DOHH2 (cell line): ENCODE measurements around the gene GPANK1.

Experiments
- H3F3A ChIP-seq: fragments of 200-600 bp; sonication (generic), shearing (Covaris generic); 2 replicates; pipeline ENCODE4 v1.6.0; 2016; ENCODE audit warnings: antibody characterized with exemption, mild to moderate bottlenecking; ENCODE audit not compliant: control insufficient read depth, insufficient read depth
- H3K27ac ChIP-seq: fragments of 200-600 bp; sonication (generic); 2 replicates; pipeline ENCODE4 v1.5.1; 2014; ENCODE audit warnings: low read depth, mild to moderate bottlenecking, low read length, moderate library complexity
- H3K27me3 ChIP-seq: fragments of 200-600 bp; sonication (generic); 2 replicates; pipeline ENCODE4 v1.6.1; 2014; ENCODE audit warnings: mild to moderate bottlenecking, low read length, mixed read lengths; ENCODE audit not compliant: control insufficient read depth
- H3K36me3 ChIP-seq: fragments of 200-600 bp; sonication (generic); 2 replicates; pipeline ENCODE4 v1.6.1; 2014; ENCODE audit warnings: mild to moderate bottlenecking, low read length, moderate library complexity, mixed read lengths; ENCODE audit not compliant: control insufficient read depth
- H3K4me1 ChIP-seq: fragments of 200-600 bp; sonication (generic); 2 replicates; pipeline ENCODE4 v1.6.1; 2014; ENCODE audit warnings: mild to moderate bottlenecking, low read length, mixed read lengths; ENCODE audit not compliant: control insufficient read depth
- H3K4me2 ChIP-seq: fragments of 200-600 bp; sonication (generic); 2 replicates; pipeline ENCODE4 v1.6.0; 2014; ENCODE audit warnings: mild to moderate bottlenecking, low read length, moderate library complexity
- H3K4me3 ChIP-seq: fragments of 200-600 bp; sonication (generic); 2 replicates; pipeline ENCODE4 v1.5.1; 2014; ENCODE audit warnings: mild to moderate bottlenecking, low read length, mixed read lengths
- H3K79me2 ChIP-seq: fragments of 200-600 bp; sonication (generic); 2 replicates; pipeline ENCODE4 v1.6.1; 2014; ENCODE audit warnings: mild to moderate bottlenecking, low read length, mixed read lengths; ENCODE audit not compliant: control insufficient read depth
- H3K9me2 ChIP-seq: fragments of 200-600 bp; sonication (generic); replicated peaks from 2 replicates; pipeline ENCODE4 v1.6.1; 2014; ENCODE audit warnings: mild to moderate bottlenecking, low read length, mixed read lengths; ENCODE audit not compliant: control insufficient read depth
- H3K9me3 ChIP-seq: fragments of 200-600 bp; sonication (generic); 2 replicates; pipeline ENCODE4 v1.6.1; 2014; ENCODE audit warnings: antibody characterized with exemption, low read length, mixed read lengths; ENCODE audit not compliant: control insufficient read depth, insufficient read depth
- H4K20me1 ChIP-seq: fragments of 200-600 bp; sonication (generic); 2 replicates; pipeline ENCODE4 v1.6.0; 2014; ENCODE audit warnings: low read depth, mild to moderate bottlenecking, antibody characterized with exemption, low read length, moderate library complexity; ENCODE audit not compliant: control insufficient read depth, insufficient read depth
- CTCF ChIP-seq: fragments of 200-600 bp; sonication (generic); IDR thresholded peaks from one replicate; pipeline ENCODE4 v1.5.1; 2014; ENCODE audit warnings: antibody characterized with exemption, mild to moderate bottlenecking, low read depth, low read length; ENCODE audit not compliant: poor library complexity, severe bottlenecking
- EZH2phosphoT487 ChIP-seq: fragments of 200-600 bp; sonication (generic); IDR thresholded peaks from 2 replicates; pipeline ENCODE4 v1.6.1; 2017; ENCODE audit warnings: borderline replicate concordance, mild to moderate bottlenecking, antibody characterized with exemption, low read length, moderate library complexity, mixed read lengths

GPANK1 gene

DNA sequence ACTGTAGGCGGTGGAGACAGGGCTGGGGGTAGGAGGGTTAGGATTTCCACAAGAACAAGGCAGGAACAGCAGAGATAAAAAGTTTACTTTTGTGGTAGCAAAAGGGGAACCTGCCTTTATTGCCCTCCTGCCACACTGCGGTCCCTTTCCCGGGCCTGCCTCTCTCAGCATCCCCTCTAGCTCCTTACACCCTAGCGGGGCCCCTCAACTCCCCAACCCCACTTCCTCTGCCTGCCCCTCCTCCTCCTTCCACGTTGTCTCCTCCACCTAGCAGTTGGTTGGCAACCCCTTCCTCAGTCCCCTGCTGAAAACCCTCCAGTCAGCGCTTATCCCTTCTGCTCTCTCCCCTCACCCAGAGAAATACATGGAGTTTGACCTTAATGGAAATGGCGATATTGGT is 49.0 kb downstream of the GPANK1 start:
- no peaks in the 10 kb centered on the region for H4K20me1 ChIP-seq
- H3K27me3 ChIP-seq = no peaks in the 10 kb centered on the region
- H3K4me3 ChIP-seq = peak overlapping the region; percentile 81
- no peak for TF ChIP-seq CTCF
- no peak for TF ChIP-seq EZH2phosphoT487
- H3K27ac ChIP-seq = peak overlapping the region; percentile 71
- H3K9me3 ChIP-seq = no peaks in the 10 kb centered on the region
- peaks cover 22% of the 10 kb centered on the region for H3F3A ChIP-seq
- no peaks in the 10 kb centered on the region for H3K9me2 ChIP-seq
- peaks cover under 1% of the 10 kb centered on the region for H3K36me3 ChIP-seq
- H3K4me1 ChIP-seq = peaks cover 38% of the 10 kb centered on the region
- peak overlapping the region; percentile 93 for H3K4me2 ChIP-seq
- H3K79me2 ChIP-seq = peaks cover 12% of the 10 kb centered on the region

GRCh38 chr6:31614684-31615578 is 49.9 kb downstream of the GPANK1 start, which contains the start of gene AIF1:
Gene AIF1, plus strand, starts transcription at chr6:31615234. Its CDS starts 96 bp downstream, at chr6:31615330.
- Histone ChIP-seq H3K79me2 (peaks cover 9% of the 10 kb centered on the region), H3K4me3 (peak within 1 kb of the TSS; percentile 81), H3K4me2 (peak within 1 kb of the TSS; percentile 93), H3K27ac (peak within 1 kb of the TSS; percentile 71), H3K9me3 (no peaks in the 10 kb centered on the region), H3K9me2 (no peaks in the 10 kb centered on the region), H3F3A (peaks cover 22% of the 10 kb centered on the region), H3K27me3 (no peaks in the 10 kb centered on the region), H3K36me3 (no peaks in the 10 kb centered on the region), H4K20me1 (no peaks in the 10 kb centered on the region), H3K4me1 (peaks cover 38% of the 10 kb centered on the region)
- TF ChIP-seq EZH2phosphoT487 (no peak), CTCF (no peak)

DNA sequence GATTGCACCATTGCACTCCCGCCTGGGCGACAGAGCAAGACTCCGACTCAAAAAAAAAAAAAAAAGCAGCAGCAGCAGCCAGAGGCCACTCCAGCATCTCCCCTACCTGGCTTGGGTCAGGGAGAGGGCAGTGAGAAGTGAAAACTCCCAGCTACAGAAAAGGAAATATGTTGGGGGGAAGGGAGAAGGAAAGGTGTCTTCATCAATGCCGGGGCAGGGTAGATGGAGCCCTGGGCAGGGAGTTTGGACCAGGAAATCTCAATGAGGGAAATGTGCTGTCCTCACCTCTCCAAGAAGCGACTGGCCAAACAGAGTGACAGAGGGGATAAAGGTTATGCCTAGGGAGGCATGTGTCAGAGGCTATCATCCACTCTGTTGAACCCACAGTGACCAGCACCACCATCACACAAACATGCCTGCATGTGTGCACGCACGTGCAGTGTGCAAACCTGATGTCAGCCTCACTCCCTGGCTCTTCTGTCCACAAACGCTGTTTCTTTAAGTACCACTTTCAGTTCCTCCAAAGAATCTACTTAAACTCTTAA is 50.6 kb downstream of the GPANK1 start:
- no peaks in the 10 kb centered on the region for H3K9me3 ChIP-seq
- H3K4me1 ChIP-seq = peaks cover 34% of the 10 kb centered on the region
- peaks cover 18% of the 10 kb centered on the region for H3F3A ChIP-seq
- H3K36me3 ChIP-seq = no peaks in the 10 kb centered on the region
- H3K79me2 ChIP-seq = peaks cover 9% of the 10 kb centered on the region
- no peaks in the 10 kb centered on the region for H3K27me3 ChIP-seq
- H3K9me2 ChIP-seq = no peaks in the 10 kb centered on the region
- H3K27ac ChIP-seq = peak overlapping the region; percentile 71
- no peak overlapping the region for H3K4me3 ChIP-seq
- peak overlapping the region; percentile 93 for H3K4me2 ChIP-seq
- no peak for TF ChIP-seq CTCF
- no peak for TF ChIP-seq EZH2phosphoT487
- H4K20me1 ChIP-seq = no peaks in the 10 kb centered on the region
